Ovary (tissue), 9 donors: ENCODE results near the gene GOLGA6L10. TPM values are rescaled to one million over a fixed set of nuclear protein-coding genes. Genes with fewer than 3 reads are reported as not detected.
A peak's percentile ranks its signal among the peaks of the same experiment; 100 is the strongest.
"Not testable (repeated sequence)": the region's sequence is repeated elsewhere in the genome, so short reads cannot be mapped to it uniquely, and the experiment has no call there.

Source experiments
- DNase-seq, 5 donors: peaks; one replicate each; pipeline ENCODE4 v3.0.0-alpha.2; 2019 to 2020
- H3K27ac ChIP-seq, 2 donors: fragments of 200-600 bp; one replicate each; pipeline versions ENCODE4 v1.5.1 to v1.8.0; 2019 to 2022
- H3K27me3 ChIP-seq: fragments of 200-600 bp; one replicate; pipeline ENCODE4 v1.8.0; 2022
- H3K36me3 ChIP-seq: fragments of 200-600 bp; sonication (generic); one replicate; pipeline ENCODE4 v1.5.1; 2019
- H3K4me1 ChIP-seq: one replicate; pipeline ENCODE4 v1.8.1; 2013; ENCODE audit warnings: mild to moderate bottlenecking, moderate library complexity; ENCODE audit not compliant: insufficient read depth
- H3K4me3 ChIP-seq: fragments of 200-600 bp; sonication (generic); one replicate; pipeline ENCODE4 v1.5.1; 2017
- H3K9me3 ChIP-seq, 2 donors: fragments of 200-600 bp in 1 of 2; sonication (generic) in 1 of 2; one replicate each; pipeline versions ENCODE4 v1.5.1 to v1.8.1; 2013 to 2019; ENCODE audit warnings: mild to moderate bottlenecking in 1 of 2, moderate library complexity in 1 of 2
- WGBS, 3 donors: extraction: QIAGEN DNeasy Blood & Tissue Kit in 1 of 3; methylation state at CpG; one replicate each; pipeline versions ENCODE4 v1.1.5 to v1.1.7; 2013 to 2017; 5-methylcytosine and 5-hydroxymethylcytosine counted together
- intact Hi-C, 4 donors: fragments of 100-400 bp; cut with DNase I; formaldehyde crosslinking; loops; one replicate each; pipeline versions ENCODE4 v1.11.0 to v1.15.1; 2022 to 2023
- polyA plus RNA-seq, 2 donors: library from polyadenylated mRNA; stranded (reverse); fragments of 200-250 nt in 1 of 2; fragments of 350-450 nt in 1 of 2; fragmentation: Illumina TruSeq in 1 of 2; extraction: RNeasy Lipid Tissue Mini Kit (QIAGEN cat#74804) in 1 of 2; gene quantifications; one replicate each; pipeline ENCODE4 v1.2.3, GENCODE V29; 2013 to 2014
- total RNA-seq, 7 donors: library from RNA; depleted of rRNA in 2 of 7; stranded (reverse); fragments of >200 nt in 2 of 7; fragmentation: NEBNext Ultra II Directional in 3 of 7; extraction: Animal tissue kit (Norgen Biotek cat#: 25700) in 3 of 7; gene quantifications; one replicate each; pipeline versions ENCODE4 v1.1.0 to v1.2.4, GENCODE V29; 2016 to 2023
- TF ChIP-seq, protein P1 (sequence below), 3 donors: fragments of 450-650 bp in 2 of 3; fragments of 200-600 bp in 1 of 3; IDR thresholded peaks; one replicate each; pipeline versions ENCODE4 v1.5.1 to v1.8.0; 2016 to 2022; ENCODE audit warnings: antibody characterized with exemption in 3 of 3, mild to moderate bottlenecking in 1 of 3
- donor health status: DM: no; HTN: no; CAD: no; lungs with moderate emphysema.
- donor health status: DM: no; HTN: no; CAD: no.
- donor health status: Bipolar disorder and iron deficiency.
- donor health status: DM: yes; HTN: yes; CAD: no.
- donor health status: DM: no; HTN: no; CAD: no.
- donor health status: DM: yes; HTN: yes; CAD: no.

The GOLGA6L10 gene
- total and polyA plus RNA-seq, 9 donors = 0.43 to 3.3 (median 1.5) TPM

- H3K4me1 ChIP-seq, H3K27me3 ChIP-seq, H3K27ac ChIP-seq, H3K4me3 ChIP-seq, H3K36me3 ChIP-seq, H3K9me3 ChIP-seq, intact Hi-C loops, DNase-seq: not testable (repeated sequence)
- 68 to 83% (median 68%) methylated on average over 3 to 4 of the region's 5 CpGs for WGBS, 3 donors
These were observed 1.6 kb downstream of the GOLGA6L10 start for GRCh38 chr15:82347645-82348044.

DNA sequence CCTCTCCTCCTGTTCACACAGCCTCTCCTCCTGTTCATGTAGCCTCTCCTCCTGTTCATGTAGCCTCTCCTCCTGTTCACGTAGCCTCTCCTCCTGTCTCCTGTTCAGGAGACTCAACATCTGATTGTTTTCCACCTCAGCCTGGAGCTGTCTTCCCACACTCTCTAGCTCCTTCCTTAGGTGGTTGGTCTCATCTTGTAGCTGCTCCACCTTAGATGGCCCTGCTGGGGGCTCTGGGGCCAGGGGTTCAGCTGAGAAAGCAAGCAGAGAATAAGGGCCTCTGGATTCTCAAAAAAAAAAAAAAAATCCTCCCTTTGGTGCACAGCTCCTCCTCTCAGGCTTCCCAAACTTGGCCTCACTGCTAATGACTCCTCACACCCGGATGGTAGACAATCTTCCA is 4.1 kb downstream of the GOLGA6L10 start:
- H3K9me3 ChIP-seq, DNase-seq, H3K4me1 ChIP-seq, H3K4me3 ChIP-seq, H3K27ac ChIP-seq, intact Hi-C loops, H3K27me3 ChIP-seq, H3K36me3 ChIP-seq: not testable (repeated sequence)
- 89 to 93% (median 90%) methylated on average over 1 of the region's 2 CpGs for WGBS, 3 donors

DNA sequence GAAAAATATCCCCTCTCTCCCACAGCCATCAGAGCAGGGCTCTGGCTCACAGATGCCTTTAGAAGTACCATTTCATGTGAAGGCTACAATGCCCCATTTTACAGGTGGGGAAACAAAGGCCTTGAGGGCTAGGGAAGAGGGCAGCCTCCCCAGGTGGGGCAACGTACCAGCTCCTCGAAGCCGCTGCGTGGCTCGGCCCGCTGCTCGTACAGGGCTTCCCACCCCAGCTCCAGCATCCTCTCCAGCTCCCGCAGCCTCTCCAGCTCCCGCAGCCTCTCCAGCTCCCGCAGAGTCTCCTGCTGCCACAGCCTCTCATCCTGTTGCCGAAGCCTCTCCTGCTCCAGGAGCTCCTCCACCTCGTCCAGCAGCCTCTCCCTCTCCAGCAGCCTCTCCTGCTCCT is 4.9 kb downstream of the GOLGA6L10 start:
- H3K4me3 ChIP-seq, H3K4me1 ChIP-seq, H3K27me3 ChIP-seq, H3K9me3 ChIP-seq, H3K36me3 ChIP-seq, DNase-seq, H3K27ac ChIP-seq, intact Hi-C loops: not testable (repeated sequence)
- 87 to 100% methylated on average over 5 to 11 of the region's 12 CpGs; no CpG with 5 or more reads in 1 of the 3 donors for WGBS, 3 donors

GRCh38 chr15:82343851-82344250 is 5.4 kb downstream of the GOLGA6L10 start:
- H3K4me3 ChIP-seq, H3K27ac ChIP-seq, H3K36me3 ChIP-seq, H3K4me1 ChIP-seq, H3K9me3 ChIP-seq, DNase-seq, H3K27me3 ChIP-seq, intact Hi-C loops: not testable (repeated sequence)
- WGBS, 3 donors = 89 to 92% (median 90%) methylated on average over 2 to 3 of the region's 5 CpGs

DNA sequence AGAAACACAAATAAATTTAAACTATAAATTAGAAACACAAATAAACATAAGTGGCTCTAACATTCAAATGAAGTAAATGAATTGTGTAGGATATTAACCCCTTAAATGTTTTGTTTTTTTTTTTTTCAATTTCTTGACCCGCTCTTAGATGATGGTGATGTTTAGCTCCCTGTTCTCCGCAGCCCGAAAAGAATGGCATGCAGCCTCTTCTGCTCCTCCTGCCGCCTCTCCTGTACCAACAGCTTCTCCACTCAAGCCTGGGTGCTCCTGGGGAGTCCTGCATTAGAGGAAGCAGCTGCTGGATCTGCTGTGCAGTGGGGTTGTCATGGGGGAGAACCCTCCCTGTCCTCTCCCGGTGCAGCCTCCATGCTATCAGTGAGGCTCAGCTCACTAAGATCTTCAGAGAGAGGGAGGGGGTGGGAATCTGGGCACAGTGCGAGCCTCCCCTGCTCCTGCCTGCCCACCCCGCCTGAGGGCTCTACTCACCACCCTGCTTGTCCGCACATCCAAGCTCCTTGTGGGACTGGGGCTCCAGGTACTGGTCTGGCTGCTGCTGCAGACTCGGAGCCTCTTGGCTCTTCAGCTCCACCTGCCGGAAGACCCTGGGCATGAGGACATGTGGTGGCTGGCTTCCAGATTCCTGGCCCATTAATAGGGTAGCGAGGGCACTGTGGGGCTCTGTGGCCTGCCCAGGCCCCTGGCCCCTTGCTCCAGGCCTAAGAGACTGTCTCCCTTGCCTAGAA is 6.5 kb downstream of the GOLGA6L10 start:
- intact Hi-C loops, H3K4me1 ChIP-seq, H3K36me3 ChIP-seq, H3K27me3 ChIP-seq, H3K27ac ChIP-seq, H3K9me3 ChIP-seq, H3K4me3 ChIP-seq: not testable (repeated sequence)
- TF ChIP-seq, protein P1, sequence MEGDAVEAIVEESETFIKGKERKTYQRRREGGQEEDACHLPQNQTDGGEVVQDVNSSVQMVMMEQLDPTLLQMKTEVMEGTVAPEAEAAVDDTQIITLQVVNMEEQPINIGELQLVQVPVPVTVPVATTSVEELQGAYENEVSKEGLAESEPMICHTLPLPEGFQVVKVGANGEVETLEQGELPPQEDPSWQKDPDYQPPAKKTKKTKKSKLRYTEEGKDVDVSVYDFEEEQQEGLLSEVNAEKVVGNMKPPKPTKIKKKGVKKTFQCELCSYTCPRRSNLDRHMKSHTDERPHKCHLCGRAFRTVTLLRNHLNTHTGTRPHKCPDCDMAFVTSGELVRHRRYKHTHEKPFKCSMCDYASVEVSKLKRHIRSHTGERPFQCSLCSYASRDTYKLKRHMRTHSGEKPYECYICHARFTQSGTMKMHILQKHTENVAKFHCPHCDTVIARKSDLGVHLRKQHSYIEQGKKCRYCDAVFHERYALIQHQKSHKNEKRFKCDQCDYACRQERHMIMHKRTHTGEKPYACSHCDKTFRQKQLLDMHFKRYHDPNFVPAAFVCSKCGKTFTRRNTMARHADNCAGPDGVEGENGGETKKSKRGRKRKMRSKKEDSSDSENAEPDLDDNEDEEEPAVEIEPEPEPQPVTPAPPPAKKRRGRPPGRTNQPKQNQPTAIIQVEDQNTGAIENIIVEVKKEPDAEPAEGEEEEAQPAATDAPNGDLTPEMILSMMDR (IDR thresholded peaks at IDR 0.05) = peak in 1 of 3 donors; percentile 46
- peak in 2 of 5 donors; percentile 46 to 56 for DNase-seq
- 57 to 65% (median 62%) methylated on average over 8 to 9 of the region's 11 CpGs for WGBS, 3 donors

DNA sequence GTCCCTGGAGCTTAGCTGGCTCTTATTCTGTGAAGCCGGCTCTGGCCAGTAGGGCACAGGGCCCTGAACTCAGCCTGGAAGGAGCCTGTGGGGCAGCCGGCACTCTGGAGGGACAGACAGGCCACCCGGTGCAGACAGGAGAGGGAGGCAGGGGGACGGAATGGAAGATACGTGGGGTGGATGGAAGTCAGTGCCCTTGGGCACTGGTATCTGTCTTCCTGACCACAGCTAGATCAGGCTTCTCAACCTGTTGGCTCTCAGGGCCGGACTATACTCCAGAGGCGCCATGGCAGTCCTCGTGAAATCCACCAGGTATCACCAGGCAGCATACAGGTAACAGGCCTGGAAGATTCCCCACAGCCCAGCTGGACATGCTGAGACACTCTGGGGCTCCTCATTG is 10.7 kb downstream of the GOLGA6L10 start:
- H3K27ac ChIP-seq, H3K4me3 ChIP-seq, H3K4me1 ChIP-seq, H3K36me3 ChIP-seq, H3K9me3 ChIP-seq, intact Hi-C loops, H3K27me3 ChIP-seq: not testable (repeated sequence)
- WGBS, 3 donors = 85 to 92% (median 85%) methylated on average over 8 of the region's 8 CpGs
- peak in 1 of 5 donors; percentile 2 for DNase-seq

- intact Hi-C loops, H3K36me3 ChIP-seq, H3K27me3 ChIP-seq, H3K4me1 ChIP-seq, H3K9me3 ChIP-seq, H3K4me3 ChIP-seq, H3K27ac ChIP-seq: not testable (repeated sequence)
- DNase-seq = peak in 1 of 5 donors; percentile 5
- WGBS, 3 donors = 92 to 97% (median 94%) methylated on average over 4 to 10 of the region's 11 CpGs
These were observed 11.2 kb downstream of the GOLGA6L10 start for GRCh38 chr15:82338053-82338452.

GRCh38 chr15:82337051-82337450 is 12.2 kb downstream of the GOLGA6L10 start:
- intact Hi-C loops, DNase-seq, H3K9me3 ChIP-seq: not testable (repeated sequence)

DNA sequence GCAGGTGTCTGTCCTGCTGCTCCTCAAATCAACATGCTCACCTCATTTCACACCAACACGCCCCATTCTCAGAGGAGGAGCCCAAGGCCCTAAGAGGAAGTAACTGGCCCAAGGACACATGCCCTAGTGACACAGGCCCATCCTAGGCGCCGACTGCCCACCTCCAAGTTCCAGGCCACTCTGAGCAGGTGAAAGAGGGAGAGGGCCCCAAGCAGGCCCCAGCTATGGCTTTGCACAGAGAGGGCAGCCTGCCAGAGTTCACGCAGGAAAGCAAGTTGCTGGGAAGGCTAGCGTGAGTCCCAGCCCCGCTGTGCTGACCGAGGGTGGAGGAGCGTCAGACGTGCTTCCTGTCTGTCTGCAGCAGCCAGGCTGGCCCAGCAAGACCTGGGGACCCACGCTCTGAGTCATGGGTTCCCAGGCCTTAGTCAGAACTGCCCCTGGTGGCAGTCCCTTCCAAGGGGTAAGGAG is 13.1 kb downstream of the GOLGA6L10 start:
- WGBS, 3 donors = 74 to 83% (median 81%) methylated on average over 5 to 10 of the region's 10 CpGs
- intact Hi-C loops = not testable (repeated sequence)

More at GRCh38 chr15:82337051-82337450, 12.2 kb downstream of the GOLGA6L10 start:
- WGBS, 3 donors = 94 to 98% (median 97%) methylated on average over 2 to 5 of the region's 5 CpGs
- H3K27me3 ChIP-seq, H3K4me1 ChIP-seq, H3K4me3 ChIP-seq, H3K27ac ChIP-seq, H3K36me3 ChIP-seq: not testable (repeated sequence)

DNA sequence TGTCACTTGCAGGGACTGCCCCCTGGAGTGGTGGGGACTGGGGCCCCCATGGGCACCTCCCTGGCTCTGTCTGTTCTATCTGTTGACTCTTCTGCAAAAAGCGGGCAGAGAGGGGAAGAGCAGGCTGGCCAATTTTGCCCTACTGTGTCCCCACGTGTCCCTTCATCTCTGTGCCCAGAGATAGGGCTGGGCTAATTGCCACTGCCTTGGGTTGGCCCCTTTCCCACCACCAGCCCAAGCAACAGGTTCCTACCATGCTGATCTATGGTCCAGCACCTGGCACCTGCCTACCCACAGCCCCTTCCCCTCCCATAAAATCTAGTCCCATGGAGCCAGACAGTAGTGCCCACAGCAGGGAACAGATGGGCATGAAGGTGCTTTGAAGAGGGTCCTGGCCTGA is 14.3 kb downstream of the GOLGA6L10 start:
- H3K4me1 ChIP-seq, intact Hi-C loops, H3K9me3 ChIP-seq, H3K36me3 ChIP-seq, H3K27me3 ChIP-seq, DNase-seq, H3K4me3 ChIP-seq, H3K27ac ChIP-seq: not testable (repeated sequence)
- WGBS, 3 donors = 89 to 94% (median 93%) methylated on average over 2 of the region's 2 CpGs

More for the DNA sequence above, 13.1 kb downstream of the GOLGA6L10 start:
- H3K9me3 ChIP-seq, DNase-seq, H3K4me3 ChIP-seq, H3K27me3 ChIP-seq, H3K27ac ChIP-seq, H3K4me1 ChIP-seq, H3K36me3 ChIP-seq: not testable (repeated sequence)

DNA sequence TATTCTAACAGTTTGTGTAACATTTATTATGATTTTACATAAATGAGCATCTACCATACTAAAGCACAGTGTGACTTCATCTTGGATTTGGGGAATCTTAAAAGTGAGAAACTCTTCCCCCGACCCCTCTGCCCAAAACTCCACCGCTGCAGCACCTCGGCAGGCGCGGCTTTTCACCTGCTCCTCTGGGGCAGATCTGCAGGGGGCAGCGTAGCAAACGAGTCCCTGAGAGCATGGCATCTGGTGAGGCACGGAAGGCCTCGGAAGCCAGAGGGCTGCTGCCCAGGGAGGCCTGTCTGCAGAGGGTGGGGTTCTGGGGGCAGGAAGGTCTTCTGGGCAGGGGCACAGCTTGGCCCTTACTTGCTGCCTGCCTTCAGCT is 14.7 kb downstream of the GOLGA6L10 start:
- H3K4me3 ChIP-seq, intact Hi-C loops, H3K4me1 ChIP-seq, H3K27me3 ChIP-seq, DNase-seq, H3K9me3 ChIP-seq, H3K27ac ChIP-seq, H3K36me3 ChIP-seq: not testable (repeated sequence)
- WGBS, 3 donors = 93% methylated on average over 7 of the region's 9 CpGs; no CpG with 5 or more reads in 2 of the 3 donors
